Measurements from ENCODE around the gene LMCD1.

LMCD1 gene

GRCh38 chr3:8581373-8581772 is 79.8 kb downstream of the LMCD1 start:
- H3K27ac ChIP-seq, result no peak overlapping the region

DNA sequence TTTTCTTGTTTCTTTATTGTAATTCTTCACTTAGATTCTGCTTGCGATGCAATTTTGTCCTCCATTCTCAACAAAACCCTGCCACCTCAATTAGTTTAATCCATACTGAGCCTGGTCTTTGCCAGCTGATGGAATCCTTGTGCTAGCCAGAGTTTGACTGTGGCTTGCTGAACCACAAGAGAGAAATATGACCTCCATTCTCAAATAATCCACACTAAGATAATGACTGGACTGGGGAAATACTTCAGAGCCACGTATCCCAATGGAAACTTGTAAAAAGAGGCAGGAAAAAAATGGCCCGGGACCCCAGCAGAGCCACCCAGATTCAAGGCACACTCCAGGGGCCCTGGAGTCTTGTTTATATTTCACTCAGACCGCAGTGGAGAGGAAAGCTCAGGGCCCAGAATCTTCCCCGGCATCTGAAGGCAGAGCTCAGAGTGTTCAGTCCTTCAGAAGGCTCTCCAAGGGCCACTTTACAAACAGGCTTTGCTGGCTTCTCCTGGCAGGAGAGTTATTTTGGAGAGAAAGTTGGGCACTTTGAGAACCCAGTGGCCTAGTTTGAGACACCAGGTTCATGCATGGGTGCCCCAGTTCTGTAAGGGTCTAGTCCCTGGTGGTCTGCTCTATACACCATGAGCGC is 80.3 kb downstream of the LMCD1 start:
- no peak overlapping the region for H3K27ac ChIP-seq
- H3K4me3 ChIP-seq (ENCODE audit: low read depth, low read length), result no peak overlapping the region
- no peak overlapping the region for H3K4me2 ChIP-seq (ENCODE audit: low read length)
- no peaks in the 10 kb centered on the region for H3K27me3 ChIP-seq (ENCODE audit: control insufficient read depth, insufficient read depth, low read length)
- H3K79me2 ChIP-seq, result no peaks in the 10 kb centered on the region
- no peaks in the 10 kb centered on the region for H3K9me3 ChIP-seq (ENCODE audit: control insufficient read depth, low read length)
- no peaks in the 10 kb centered on the region for H3K36me3 ChIP-seq (ENCODE audit: control insufficient read depth, insufficient read depth, low read length)
- no peak overlapping the region for H2AFZ ChIP-seq
- no peaks in the 10 kb centered on the region for H3K4me1 ChIP-seq
- TF ChIP-seq, protein P1, sequence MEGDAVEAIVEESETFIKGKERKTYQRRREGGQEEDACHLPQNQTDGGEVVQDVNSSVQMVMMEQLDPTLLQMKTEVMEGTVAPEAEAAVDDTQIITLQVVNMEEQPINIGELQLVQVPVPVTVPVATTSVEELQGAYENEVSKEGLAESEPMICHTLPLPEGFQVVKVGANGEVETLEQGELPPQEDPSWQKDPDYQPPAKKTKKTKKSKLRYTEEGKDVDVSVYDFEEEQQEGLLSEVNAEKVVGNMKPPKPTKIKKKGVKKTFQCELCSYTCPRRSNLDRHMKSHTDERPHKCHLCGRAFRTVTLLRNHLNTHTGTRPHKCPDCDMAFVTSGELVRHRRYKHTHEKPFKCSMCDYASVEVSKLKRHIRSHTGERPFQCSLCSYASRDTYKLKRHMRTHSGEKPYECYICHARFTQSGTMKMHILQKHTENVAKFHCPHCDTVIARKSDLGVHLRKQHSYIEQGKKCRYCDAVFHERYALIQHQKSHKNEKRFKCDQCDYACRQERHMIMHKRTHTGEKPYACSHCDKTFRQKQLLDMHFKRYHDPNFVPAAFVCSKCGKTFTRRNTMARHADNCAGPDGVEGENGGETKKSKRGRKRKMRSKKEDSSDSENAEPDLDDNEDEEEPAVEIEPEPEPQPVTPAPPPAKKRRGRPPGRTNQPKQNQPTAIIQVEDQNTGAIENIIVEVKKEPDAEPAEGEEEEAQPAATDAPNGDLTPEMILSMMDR (IDR thresholded peaks at IDR 0.05), result no peak
- H3K9ac ChIP-seq, result no peak overlapping the region

More at GRCh38 chr3:8581373-8581772, 79.8 kb downstream of the LMCD1 start:
- H3K4me3 ChIP-seq (ENCODE audit: low read depth, low read length), result no peak overlapping the region
- TF ChIP-seq, protein P1 (IDR thresholded peaks at IDR 0.05), result no peak
- no peaks in the 10 kb centered on the region for H3K27me3 ChIP-seq (ENCODE audit: control insufficient read depth, insufficient read depth, low read length)
- no peaks in the 10 kb centered on the region for H3K36me3 ChIP-seq (ENCODE audit: control insufficient read depth, insufficient read depth, low read length)
- H3K9me3 ChIP-seq (ENCODE audit: control insufficient read depth, low read length), result no peaks in the 10 kb centered on the region
- H3K79me2 ChIP-seq, result no peaks in the 10 kb centered on the region
- no peak overlapping the region for H3K4me2 ChIP-seq (ENCODE audit: low read length)
- H2AFZ ChIP-seq, result no peak overlapping the region
- H3K4me1 ChIP-seq, result no peaks in the 10 kb centered on the region
- H3K9ac ChIP-seq, result no peak overlapping the region

DNA sequence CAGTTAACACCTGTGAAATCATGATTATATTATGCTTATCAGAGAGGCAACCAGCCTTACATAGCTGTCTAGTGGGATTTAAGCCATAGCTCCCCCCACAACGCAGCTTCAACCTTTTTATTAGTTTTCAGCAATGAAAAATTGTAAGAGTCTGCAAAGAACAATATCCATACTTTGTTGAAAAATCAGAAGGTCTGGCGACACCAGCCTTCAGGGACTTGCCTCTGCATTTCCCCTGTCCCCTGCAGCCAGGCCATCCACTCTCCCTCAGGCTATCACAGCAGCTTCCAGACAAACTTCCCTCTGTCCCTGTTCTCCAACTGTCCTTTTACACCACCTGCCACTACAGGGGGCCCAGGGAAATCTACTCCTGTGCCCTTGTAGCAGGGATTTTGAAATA is 83.0 kb downstream of the LMCD1 start:
- no peaks in the 10 kb centered on the region for H3K9me3 ChIP-seq (ENCODE audit: control insufficient read depth, low read length)
- no peaks in the 10 kb centered on the region for H3K79me2 ChIP-seq
- no peak overlapping the region for H3K9ac ChIP-seq
- no peaks in the 10 kb centered on the region for H3K36me3 ChIP-seq (ENCODE audit: control insufficient read depth, insufficient read depth, low read length)
- H3K27ac ChIP-seq, result no peak overlapping the region
- H2AFZ ChIP-seq, result no peak overlapping the region
- H3K4me3 ChIP-seq (ENCODE audit: low read depth, low read length), result no peak overlapping the region
- no peak overlapping the region for H3K4me2 ChIP-seq (ENCODE audit: low read length)
- TF ChIP-seq, protein P1 (IDR thresholded peaks at IDR 0.05), result no peak
- no peaks in the 10 kb centered on the region for H3K4me1 ChIP-seq
- H3K27me3 ChIP-seq (ENCODE audit: control insufficient read depth, insufficient read depth, low read length), result no peaks in the 10 kb centered on the region

DNA sequence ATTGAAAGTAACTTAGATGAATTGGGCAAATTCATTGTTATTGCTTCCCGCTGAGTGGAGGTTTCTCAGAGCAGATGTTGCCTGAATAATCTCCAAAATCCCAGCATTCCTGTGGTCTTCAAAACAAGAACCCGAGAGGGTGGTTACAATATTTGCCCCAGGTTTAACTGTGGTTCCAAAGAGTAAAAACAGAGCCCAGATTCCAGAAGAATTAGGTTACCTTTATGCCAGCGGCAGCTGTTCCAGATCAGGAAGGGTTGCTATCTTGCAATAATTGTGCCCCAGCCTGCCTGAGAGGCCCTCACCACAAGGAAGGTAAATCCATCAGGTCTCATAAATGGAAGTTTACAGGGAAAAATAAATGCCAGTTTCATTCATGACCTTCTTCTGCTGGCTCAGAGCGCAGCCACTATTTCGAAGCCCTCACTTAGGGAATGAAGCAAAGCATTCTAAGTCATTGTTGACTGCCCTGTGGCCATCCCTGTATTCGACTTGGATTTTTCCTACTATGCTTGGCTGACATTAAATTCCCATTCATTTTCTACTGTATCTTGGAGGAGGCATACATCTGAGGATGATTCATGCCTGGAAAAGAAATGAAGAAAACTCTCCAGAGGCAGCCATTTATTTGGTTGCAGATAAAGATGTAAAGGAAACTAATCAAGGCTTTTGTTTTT is 88.4 kb downstream of the LMCD1 start:
- Histone ChIP-seq H3K27ac (no peak overlapping the region), H3K36me3 (ENCODE audit: control insufficient read depth, insufficient read depth, low read length) (no peaks in the 10 kb centered on the region)

More for the DNA sequence above, 88.4 kb downstream of the LMCD1 start:
- H3K4me1 ChIP-seq, result no peaks in the 10 kb centered on the region
- no peaks in the 10 kb centered on the region for H3K9me3 ChIP-seq (ENCODE audit: control insufficient read depth, low read length)
- H2AFZ ChIP-seq, result no peak overlapping the region
- no peaks in the 10 kb centered on the region for H3K27me3 ChIP-seq (ENCODE audit: control insufficient read depth, insufficient read depth, low read length)
- no peak overlapping the region for H3K9ac ChIP-seq
- H3K79me2 ChIP-seq, result no peaks in the 10 kb centered on the region
- H3K4me2 ChIP-seq (ENCODE audit: low read length), result no peak overlapping the region
- TF ChIP-seq, protein P1 (IDR thresholded peaks at IDR 0.05), result no peak
- H3K4me3 ChIP-seq (ENCODE audit: low read depth, low read length), result no peak overlapping the region
